Activated B cell treated with CpG ODN at 0.5 μM for 24 hours (primary cell): Measurements from ENCODE around the gene ATF6. TPM values are rescaled to one million over a fixed set of nuclear protein-coding genes. Genes with fewer than 3 reads are reported as not detected.
A peak's percentile ranks its signal among the peaks of the same experiment; 100 is the strongest.

Experiments
- ATAC-seq: fragments of 200-7000 bp; cut with Tn5 transposase; one replicate; pipeline ENCODE4 v1.10.0; 2021; ENCODE audit warnings: low read depth, mild to moderate bottlenecking, moderate library complexity
- CTCF ChIA-PET: fragments of 350-600 bp; sonication (Branson Sonifier 250); formaldehyde crosslinking; loops from one replicate; lab custom pipeline; 2021; ENCODE audit warnings: antibody characterized with exemption; lab: Charles Lee
- POLR2A ChIA-PET: fragments of 350-600 bp; sonication (Branson Sonifier 250); formaldehyde crosslinking; loops from one replicate; lab custom pipeline; 2021; ENCODE audit warnings: antibody characterized with exemption; lab: Charles Lee
- DNase-seq: peaks from one replicate; pipeline ENCODE4 v3.0.0; 2022
- H3K27ac Mint-ChIP-seq: one replicate; pipeline ENCODE4 v1.8.0; 2020; ENCODE audit warnings: mixed read lengths
- H3K27me3 Mint-ChIP-seq: one replicate; pipeline ENCODE4 v1.8.0; 2021; ENCODE audit warnings: mixed read lengths
- H3K36me3 Mint-ChIP-seq: one replicate; pipeline ENCODE4 v1.8.0; 2021; ENCODE audit warnings: low read depth, mixed read lengths
- H3K4me1 Mint-ChIP-seq: one replicate; pipeline ENCODE4 v1.8.0; 2021; ENCODE audit warnings: mixed read lengths
- H3K4me3 Mint-ChIP-seq: one replicate; pipeline ENCODE4 v1.8.0; 2020; ENCODE audit warnings: mild to moderate bottlenecking, mixed read lengths
- H3K9me3 Mint-ChIP-seq: one replicate; pipeline ENCODE4 v1.8.0; 2020; ENCODE audit warnings: mixed read lengths
- intact Hi-C: fragments of 100-400 bp; cut with micrococcal nuclease; formaldehyde crosslinking; loops from one replicate; pipeline ENCODE4 v1.15.1; 2024
- total RNA-seq: library from RNA; stranded (reverse); gene quantifications from 2 replicates; pipeline ENCODE4 v1.2.3, GENCODE V29; 2022
- TF ChIP-seq, protein P1 (sequence below): fragments of 200-600 bp; IDR thresholded peaks from one replicate; pipeline ENCODE4 v1.8.0; 2022; ENCODE audit warnings: antibody characterized with exemption, mild to moderate bottlenecking

ATF6 gene
- total RNA-seq, 1 donor from 2014 or later, result 24.6 TPM

DNA sequence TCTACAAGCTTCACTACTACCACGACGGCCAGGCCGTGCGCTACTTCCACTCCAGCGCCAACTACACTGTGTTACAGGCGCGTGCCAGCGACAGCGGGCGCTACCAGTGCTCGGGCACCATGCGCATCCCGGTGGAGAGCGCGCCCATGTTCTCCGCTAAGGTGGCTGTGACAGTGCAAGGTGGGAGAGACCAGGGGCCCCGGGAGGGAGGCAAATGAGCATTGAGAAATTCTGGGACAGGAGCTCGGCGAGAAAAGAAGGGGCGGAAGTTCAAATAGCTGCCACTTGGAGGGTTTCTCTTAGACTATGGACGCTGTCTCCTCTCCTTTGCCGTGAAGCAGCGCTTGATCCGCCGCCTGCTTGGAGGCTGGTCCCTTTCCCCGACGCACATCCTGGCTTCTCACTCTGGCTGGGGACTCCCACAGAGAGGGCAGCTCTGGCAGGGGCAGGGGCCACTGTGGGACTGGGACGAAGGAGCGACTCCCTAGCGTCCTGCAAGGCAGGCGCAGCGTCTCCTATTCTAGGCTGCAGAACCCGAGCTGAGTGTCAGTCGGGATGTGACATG lies 40.1 kb upstream of the ATF6 start:
- intact Hi-C loops, result loop anchor here (1.0 kb wide), 2 partner anchors 8 to 21 kb away; no protein-coding TSS in a partner anchor
- Mint-ChIP-seq H3K36me3 (no peaks in the 10 kb centered on the region), H3K4me3 (peak overlapping the region; percentile 96), H3K9me3 (no peaks in the 10 kb centered on the region), H3K4me1 (peaks cover 66% of the 10 kb centered on the region), H3K27me3 (no peaks in the 10 kb centered on the region), H3K27ac (peak overlapping the region; percentile 94)
- ChIA-PET CTCF (interaction anchor here (0.6 to 6.6 kb wide), 8 partner anchors 8 to 78 kb away, joined by 3 to 57 read pairs (median 6); partner anchors contain the start of gene FCRLA), POLR2A (interaction anchor here (0.6 to 5.9 kb wide), 14 partner anchors 8 to 1470 kb away, joined by 3 to 144 read pairs (median 6); partner anchors contain the start of genes DUSP12 and FCRLA)
- ATAC-seq (peak; percentile 25), DNase-seq (peak; percentile 52)
- TF ChIP-seq, protein P1, sequence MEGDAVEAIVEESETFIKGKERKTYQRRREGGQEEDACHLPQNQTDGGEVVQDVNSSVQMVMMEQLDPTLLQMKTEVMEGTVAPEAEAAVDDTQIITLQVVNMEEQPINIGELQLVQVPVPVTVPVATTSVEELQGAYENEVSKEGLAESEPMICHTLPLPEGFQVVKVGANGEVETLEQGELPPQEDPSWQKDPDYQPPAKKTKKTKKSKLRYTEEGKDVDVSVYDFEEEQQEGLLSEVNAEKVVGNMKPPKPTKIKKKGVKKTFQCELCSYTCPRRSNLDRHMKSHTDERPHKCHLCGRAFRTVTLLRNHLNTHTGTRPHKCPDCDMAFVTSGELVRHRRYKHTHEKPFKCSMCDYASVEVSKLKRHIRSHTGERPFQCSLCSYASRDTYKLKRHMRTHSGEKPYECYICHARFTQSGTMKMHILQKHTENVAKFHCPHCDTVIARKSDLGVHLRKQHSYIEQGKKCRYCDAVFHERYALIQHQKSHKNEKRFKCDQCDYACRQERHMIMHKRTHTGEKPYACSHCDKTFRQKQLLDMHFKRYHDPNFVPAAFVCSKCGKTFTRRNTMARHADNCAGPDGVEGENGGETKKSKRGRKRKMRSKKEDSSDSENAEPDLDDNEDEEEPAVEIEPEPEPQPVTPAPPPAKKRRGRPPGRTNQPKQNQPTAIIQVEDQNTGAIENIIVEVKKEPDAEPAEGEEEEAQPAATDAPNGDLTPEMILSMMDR, result no peak

GRCh38 chr1:161726473-161727255 lies 39.5 kb upstream of the ATF6 start:
- H3K36me3 Mint-ChIP-seq, result no peaks in the 10 kb centered on the region
- intact Hi-C loops, result loop anchor here (1.0 kb wide), 3 partner anchors 8 to 21 kb away; no protein-coding TSS in a partner anchor
- peak overlapping the region; percentile 96 for H3K4me3 Mint-ChIP-seq
- ChIA-PET CTCF (interaction anchor here (0.6 to 6.6 kb wide), 7 partner anchors 10 to 78 kb away, joined by 3 to 57 read pairs (median 7); partner anchors contain the start of gene FCRLA), POLR2A (interaction anchor here (0.7 to 5.9 kb wide), 14 partner anchors 9 to 711 kb away, joined by 3 to 144 read pairs (median 6); partner anchors contain the start of genes DUSP12 and FCRLA)
- H3K9me3 Mint-ChIP-seq, result no peaks in the 10 kb centered on the region
- H3K27ac Mint-ChIP-seq, result peak overlapping the region; percentile 94
- DNase-seq (peak; percentile 70), ATAC-seq (peak; percentile 72)
- TF ChIP-seq, protein P1, result no peak
- H3K4me1 Mint-ChIP-seq, result peaks cover 63% of the 10 kb centered on the region
- H3K27me3 Mint-ChIP-seq, result no peaks in the 10 kb centered on the region

- Mint-ChIP-seq H3K27me3 (no peaks in the 10 kb centered on the region), H3K36me3 (no peaks in the 10 kb centered on the region), H3K27ac (peak overlapping the region; percentile 94), H3K4me1 (peaks cover 55% of the 10 kb centered on the region), H3K4me3 (peak overlapping the region; percentile 96), H3K9me3 (no peaks in the 10 kb centered on the region)
- ChIA-PET POLR2A (interaction anchor here (0.7 to 5.9 kb wide), 13 partner anchors 10 to 712 kb away, joined by 3 to 144 read pairs (median 5); partner anchors contain the start of gene FCRLA), CTCF (interaction anchor here (1.6 to 6.6 kb wide), 5 partner anchors 9 to 79 kb away, joined by 6 to 57 read pairs (median 7); partner anchors contain the start of gene FCRLA)
- intact Hi-C loops, result loop anchor here (1.0 kb wide), 1 partner anchor 11 kb away; no protein-coding TSS in a partner anchor
- DNase-seq (no peak), ATAC-seq (no peak)
- TF ChIP-seq, protein P1, result no peak
Observed at GRCh38 chr1:161727256-161727924, 38.7 kb upstream of the ATF6 start.

GRCh38 chr1:161728376-161729226 lies 37.5 kb upstream of the ATF6 start:
- POLR2A ChIA-PET, result interaction anchor here (0.5 to 5.9 kb wide), 4 partner anchors 9 to 992 kb away, joined by 5 to 144 read pairs (median 77); partner anchors contain the start of gene FCRLA
- CTCF ChIA-PET, result interaction anchor here (6.6 kb wide), 1 partner anchor 10 kb away, joined by 57 read pairs; no protein-coding TSS in a partner anchor
- H3K4me3 Mint-ChIP-seq, result peak overlapping the region; percentile 30
- TF ChIP-seq, protein P1, result no peak
- ATAC-seq, result no peak
- DNase-seq, result no peak
- intact Hi-C loops, result no loop called here
- H3K36me3 Mint-ChIP-seq, result no peaks in the 10 kb centered on the region
- H3K27me3 Mint-ChIP-seq, result no peaks in the 10 kb centered on the region
- H3K4me1 Mint-ChIP-seq, result peaks cover 50% of the 10 kb centered on the region
- H3K9me3 Mint-ChIP-seq, result no peaks in the 10 kb centered on the region
- H3K27ac Mint-ChIP-seq, result peak overlapping the region; percentile 31
